AG04450 (cell line): Measurements from ENCODE around the gene DEPP1. TPM values are rescaled to one million over a fixed set of nuclear protein-coding genes. Genes with fewer than 3 reads are reported as not detected.

Experiments
- CTCF ChIA-PET: fragments of 300-600, 350-600 bp; formaldehyde crosslinking; extraction: SDS; loops from one replicate; lab custom pipeline; 2022; ENCODE audit warnings: antibody characterized with exemption, inconsistent platforms; lab: Charles Lee
- POLR2A ChIA-PET: fragments of 350-600 bp; formaldehyde crosslinking; extraction: SDS; loops from one replicate; lab custom pipeline; 2021; ENCODE audit warnings: antibody characterized with exemption, inconsistent platforms; lab: Yijun Ruan, JAX
- DNase-seq: peaks from one replicate; pipeline ENCODE4 v3.0.0-alpha.2; 2011; ENCODE audit warnings: low read depth, low spot score
- H3K27ac ChIP-seq: one replicate; pipeline ENCODE4 v1.5.1; 2012; ENCODE audit warnings: low read depth, low read length, control low read depth
- H3K27me3 ChIP-seq: one replicate; pipeline ENCODE4 v1.6.0; 2012; ENCODE audit warnings: low read length; ENCODE audit not compliant: control insufficient read depth, insufficient read depth
- H3K4me3 ChIP-seq: 2 replicates; pipeline ENCODE4 v1.5.1; 2011; ENCODE audit warnings: mild to moderate bottlenecking, low read depth, low read length, control low read depth
- H3K9me3 ChIP-seq: 2 replicates; pipeline ENCODE4 v1.5.1; 2012; ENCODE audit warnings: low read length; ENCODE audit not compliant: control insufficient read depth, insufficient read depth
- polyA plus RNA-seq: library from polyadenylated mRNA; depleted of rRNA; stranded (reverse); fragments of >200 nt; gene quantifications from 2 replicates; pipeline ENCODE4 v1.2.3, GENCODE V29; 2011
- TF ChIP-seq, protein P1 (sequence below): IDR thresholded peaks from 2 replicates; pipeline ENCODE4 v1.5.1; 2011; ENCODE audit warnings: low read depth, low read length, control low read depth, inconsistent platforms

DEPP1 gene
- polyA plus RNA-seq, 1 experiment: 31.1 TPM

DNA sequence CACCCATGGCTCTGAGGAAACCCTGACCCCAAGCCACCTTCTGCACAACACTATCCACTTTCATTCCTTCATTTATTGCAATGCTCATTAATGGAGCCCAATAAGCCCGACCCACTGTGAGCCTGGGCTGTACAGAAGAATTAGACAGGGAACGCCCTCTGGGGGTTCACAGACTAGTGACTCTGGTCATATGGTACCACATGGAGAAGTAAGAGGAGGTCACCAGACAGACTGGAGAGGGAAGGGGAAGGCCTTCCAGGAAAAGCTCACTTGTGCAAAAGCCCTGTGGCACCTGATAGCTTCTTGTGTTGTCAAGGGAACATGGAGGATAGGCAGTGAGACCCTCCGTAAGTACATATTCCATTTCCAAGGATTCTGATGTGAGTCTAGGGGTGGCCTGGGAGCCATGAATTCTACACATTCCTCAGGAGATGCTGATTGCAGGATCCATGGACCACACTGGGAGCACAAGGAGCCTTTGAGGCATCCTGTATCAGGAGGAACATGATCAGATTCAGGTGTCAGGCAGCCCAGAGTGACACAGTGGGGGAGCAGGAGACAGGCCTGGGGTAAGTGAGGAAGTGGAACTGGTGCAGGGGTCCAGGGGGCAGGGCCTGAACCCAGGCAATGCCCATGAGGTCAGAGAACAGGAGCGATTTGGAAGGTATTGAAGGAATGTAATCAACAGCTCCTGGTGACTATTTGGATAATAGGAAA is 47.5 kb downstream of the DEPP1 start:
- CTCF ChIA-PET: interaction anchor here (2.5 kb wide), 1 partner anchor 73 kb away, joined by 16 read pairs; no protein-coding TSS in a partner anchor
- TF ChIP-seq, protein P1, sequence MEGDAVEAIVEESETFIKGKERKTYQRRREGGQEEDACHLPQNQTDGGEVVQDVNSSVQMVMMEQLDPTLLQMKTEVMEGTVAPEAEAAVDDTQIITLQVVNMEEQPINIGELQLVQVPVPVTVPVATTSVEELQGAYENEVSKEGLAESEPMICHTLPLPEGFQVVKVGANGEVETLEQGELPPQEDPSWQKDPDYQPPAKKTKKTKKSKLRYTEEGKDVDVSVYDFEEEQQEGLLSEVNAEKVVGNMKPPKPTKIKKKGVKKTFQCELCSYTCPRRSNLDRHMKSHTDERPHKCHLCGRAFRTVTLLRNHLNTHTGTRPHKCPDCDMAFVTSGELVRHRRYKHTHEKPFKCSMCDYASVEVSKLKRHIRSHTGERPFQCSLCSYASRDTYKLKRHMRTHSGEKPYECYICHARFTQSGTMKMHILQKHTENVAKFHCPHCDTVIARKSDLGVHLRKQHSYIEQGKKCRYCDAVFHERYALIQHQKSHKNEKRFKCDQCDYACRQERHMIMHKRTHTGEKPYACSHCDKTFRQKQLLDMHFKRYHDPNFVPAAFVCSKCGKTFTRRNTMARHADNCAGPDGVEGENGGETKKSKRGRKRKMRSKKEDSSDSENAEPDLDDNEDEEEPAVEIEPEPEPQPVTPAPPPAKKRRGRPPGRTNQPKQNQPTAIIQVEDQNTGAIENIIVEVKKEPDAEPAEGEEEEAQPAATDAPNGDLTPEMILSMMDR: no peak

DNA sequence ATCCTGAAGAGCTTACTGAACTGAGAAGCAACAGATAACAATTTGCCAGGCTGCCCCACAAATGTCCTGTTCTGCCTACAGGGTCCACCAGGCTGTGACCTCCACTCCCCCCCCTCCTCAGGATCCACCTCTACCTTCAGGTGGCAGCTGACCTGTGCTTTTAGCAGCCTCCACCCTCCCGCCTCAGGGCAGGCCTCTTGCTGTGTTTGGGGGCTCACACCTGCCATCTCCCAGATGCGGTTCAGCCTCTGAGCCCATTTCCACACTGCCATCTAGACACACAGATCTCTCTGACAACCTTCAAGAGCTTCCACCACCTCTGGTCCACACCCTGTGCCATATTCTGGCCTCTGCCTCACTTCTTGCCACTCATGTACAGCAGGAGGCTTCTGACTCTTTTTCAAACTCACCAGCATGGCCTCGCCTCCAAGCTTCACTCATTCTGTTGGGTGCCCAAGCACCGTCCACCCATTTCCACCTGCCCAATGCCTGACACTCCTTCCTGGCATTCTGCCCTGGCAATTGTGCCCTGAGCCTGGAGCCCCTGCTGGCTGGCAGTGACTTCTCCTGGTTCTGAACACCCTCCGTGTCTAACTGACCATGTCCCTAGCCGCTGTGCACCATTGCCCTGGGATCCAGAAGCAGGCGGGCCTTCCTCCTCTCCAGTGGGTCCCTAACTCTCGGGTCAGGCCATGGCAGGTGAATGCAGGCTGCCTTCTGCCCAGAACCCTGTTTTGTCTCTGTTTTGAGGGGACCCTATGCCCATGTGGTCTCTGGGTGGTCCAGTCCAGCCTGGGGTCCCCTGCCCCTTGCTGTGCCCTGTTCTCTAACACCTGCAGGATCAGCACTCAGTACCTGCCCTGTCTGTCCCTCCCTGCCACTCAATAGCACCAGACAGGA is 49.0 kb downstream of the DEPP1 start:
- Histone ChIP-seq H3K9me3 (no peaks in the 10 kb centered on the region), H3K4me3 (no peak overlapping the region), H3K27ac (no peak overlapping the region), H3K27me3 (peaks cover 8% of the 10 kb centered on the region)
- DNase-seq: no peak
- TF ChIP-seq, protein P1: no peak
- ChIA-PET CTCF (interaction anchor here (0.6 kb wide), 1 partner anchor 77 kb away, joined by 4 read pairs; no protein-coding TSS in a partner anchor), POLR2A (no interaction called here)

More for the DNA sequence above, 47.5 kb downstream of the DEPP1 start:
- POLR2A ChIA-PET: no interaction called here
- no peak overlapping the region for H3K27ac ChIP-seq
- no peak overlapping the region for H3K4me3 ChIP-seq
- H3K9me3 ChIP-seq: no peaks in the 10 kb centered on the region
- H3K27me3 ChIP-seq: peaks cover 6% of the 10 kb centered on the region
- DNase-seq: no peak

- ChIA-PET POLR2A (no interaction called here), CTCF (interaction anchor here (0.6 kb wide), 1 partner anchor 47 kb away, joined by 3 read pairs; no protein-coding TSS in a partner anchor)
- H3K27me3 ChIP-seq: peaks cover 11% of the 10 kb centered on the region
- H3K4me3 ChIP-seq: no peak overlapping the region
- H3K9me3 ChIP-seq: no peaks in the 10 kb centered on the region; the same call in 1 of the 2 replicates
- TF ChIP-seq, protein P1: no peak
- DNase-seq: no peak
- H3K27ac ChIP-seq: no peak overlapping the region
Observed at GRCh38 chr10:44928462-44928861, 50.1 kb downstream of the DEPP1 start.

- peaks cover 14% of the 10 kb centered on the region for H3K27me3 ChIP-seq
- no peak overlapping the region for H3K4me3 ChIP-seq
- no peak overlapping the region for H3K27ac ChIP-seq
- no peak for DNase-seq
- CTCF ChIA-PET: no interaction called here
- POLR2A ChIA-PET: no interaction called here
- no peaks in the 10 kb centered on the region; the same call in 1 of the 2 replicates for H3K9me3 ChIP-seq
- TF ChIP-seq, protein P1: no peak
Observed at GRCh38 chr10:44927352-44927751, 51.3 kb downstream of the DEPP1 start.
